Suppressor macrophage treated with lipopolysaccharide for 4 hours (primary cell): ENCODE results near the gene UBE3C.

Source experiments
- DNase-seq: peaks from one replicate; pipeline ENCODE4 v3.0.0-alpha.2; 2020

Gene UBE3C

GRCh38 chr7:157299317-157299612, 160.5 kb downstream of the UBE3C start:
- no peak for DNase-seq

- DNase-seq, result peak; percentile 59
Measured at GRCh38 chr7:157299613-157300368, 161.1 kb downstream of the UBE3C start.

- DNase-seq, result no peak
Measured at GRCh38 chr7:157300369-157300825, 161.7 kb downstream of the UBE3C start.

DNA sequence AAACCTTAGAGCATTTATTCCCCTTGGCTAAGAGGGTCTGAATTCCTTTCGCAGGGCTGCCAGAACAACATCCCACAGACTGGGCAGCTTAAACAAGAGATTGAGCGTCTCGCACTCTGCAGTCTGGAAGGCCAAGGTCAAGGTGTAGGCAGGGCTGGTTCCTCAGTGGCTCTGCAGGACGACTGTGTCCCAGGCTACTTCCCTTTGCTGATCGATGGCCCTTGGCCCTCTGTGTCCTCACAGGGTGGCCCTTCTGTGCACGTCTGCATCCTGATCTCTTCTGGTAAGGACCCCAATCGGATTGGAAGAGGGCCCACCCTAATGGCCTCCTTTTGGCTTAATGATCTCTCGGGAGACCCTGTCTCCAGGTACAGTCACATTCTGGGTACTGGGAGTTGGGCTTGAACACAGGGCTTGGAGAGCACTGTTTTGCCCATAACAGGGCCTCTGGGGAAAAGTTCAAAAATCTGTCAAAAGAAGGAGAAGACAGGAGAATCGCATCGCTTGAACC, 162.9 kb downstream of the UBE3C start:
- no peak for DNase-seq

GRCh38 chr7:157306846-157307838, 168.4 kb downstream of the UBE3C start:
- DNase-seq, result no peak

- no peak for DNase-seq
Measured at GRCh38 chr7:157309988-157310668, 171.4 kb downstream of the UBE3C start.

GRCh38 chr7:157310676-157311185, 172.0 kb downstream of the UBE3C start:
- no peak for DNase-seq

GRCh38 chr7:157312941-157313340, 174.2 kb downstream of the UBE3C start:
- DNase-seq, result peak; percentile 36

DNA sequence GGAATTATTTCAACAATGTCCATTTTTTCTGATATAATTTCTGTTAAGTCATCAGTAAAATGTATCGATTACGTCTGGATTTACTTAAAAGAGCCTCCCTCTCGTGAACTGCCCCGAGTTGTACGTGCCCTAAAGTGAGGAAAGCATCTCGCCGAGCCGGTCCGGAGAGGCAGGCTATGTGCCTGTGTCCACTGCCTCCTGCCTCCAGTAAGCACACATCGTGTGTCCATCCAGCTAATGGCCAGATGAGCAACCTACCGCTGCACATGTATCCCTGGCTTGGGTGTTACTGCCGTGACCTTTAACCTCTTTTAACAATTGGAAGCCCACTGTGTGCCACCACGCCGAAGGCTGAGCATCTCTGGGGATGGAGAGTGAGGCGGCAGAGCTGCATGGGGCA, 174.9 kb downstream of the UBE3C start:
- no peak for DNase-seq

DNA sequence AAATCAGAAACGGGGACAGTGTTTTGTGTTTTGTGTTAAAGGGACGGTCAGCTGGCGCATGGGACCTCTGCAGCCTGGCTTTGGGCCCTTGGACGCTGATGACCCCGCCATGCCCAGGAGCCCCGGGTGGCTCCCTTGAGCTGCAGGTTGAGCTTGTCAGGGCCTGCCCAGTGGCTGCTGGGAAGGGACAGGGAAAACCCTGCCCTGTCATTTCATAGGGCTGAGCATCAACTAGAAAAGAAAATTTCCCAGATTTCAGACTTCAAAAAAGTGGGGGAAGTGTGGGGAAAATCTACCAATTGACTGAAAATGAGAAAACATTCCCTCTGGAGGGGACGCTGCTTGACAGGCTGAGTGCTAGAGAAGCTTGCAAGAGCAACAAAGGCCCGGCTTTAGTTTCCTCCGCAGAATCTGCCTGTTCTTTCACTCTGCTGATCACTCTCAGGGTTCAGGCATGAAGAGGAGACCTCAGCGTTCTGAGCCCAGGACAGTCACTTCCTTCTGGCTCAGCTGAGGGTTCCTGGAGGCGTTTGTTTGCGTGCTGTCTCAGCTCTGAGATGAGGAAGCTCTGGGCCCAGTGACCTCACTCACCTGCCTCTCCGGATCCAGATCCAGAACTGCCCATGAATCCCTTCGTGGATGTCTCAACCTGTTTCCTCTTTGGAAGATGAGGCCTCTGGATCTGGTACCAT, 179.4 kb downstream of the UBE3C start:
- DNase-seq, result peak; percentile 93
